ENCODE data around the gene PCDH10. TPM values are rescaled to one million over a fixed set of nuclear protein-coding genes. Genes with fewer than 3 reads are reported as not detected.

The PCDH10 gene
- total and polyA plus RNA-seq, 2 donors (not counting 3 experiments of a cell fraction or from before 2014, with no cell fraction given): 56.5 to 91.0 TPM

GRCh38 chr4:133151691-133152329, 2.7 kb downstream of the PCDH10 start:
- peak; percentile 73 for DNase-seq (ENCODE audit: low read depth, low spot score)
- POLR2A ChIA-PET: no interaction called here
- CTCF ChIA-PET: interaction anchor here (0.6 to 3.8 kb wide), 9 partner anchors 9 to 1755 kb away, joined by 3 to 43 read pairs (median 4); no protein-coding TSS in a partner anchor
- peak; percentile 57 for FAIRE-seq
- peak overlapping the region; percentile 40 for H3K27ac ChIP-seq (ENCODE audit: insufficient read depth, low read depth, low read length)
- no peaks in the 10 kb centered on the region for H3K27me3 ChIP-seq (ENCODE audit: control insufficient read depth in 2 of 2, insufficient read depth in 2 of 2, low read length in 2 of 2)
- H4K20me1 ChIP-seq (replicated peaks; ENCODE audit: control insufficient read depth, extremely low read depth, insufficient read depth, low read length): no peaks in the 10 kb centered on the region
- H3K4me3 ChIP-seq (replicated peaks in 1 of 3; ENCODE audit: insufficient read depth in 1 of 3, low read depth in 1 of 3, low read length in 3 of 3): peak overlapping the region; percentile 56 to 90 (median 67)
- H3K9ac ChIP-seq (replicated peaks; ENCODE audit: extremely low read depth, insufficient read depth, low read length): peak overlapping the region; percentile 57
- peak overlapping the region; percentile 97 for H3K4me2 ChIP-seq (ENCODE audit: insufficient read depth, low read length)
- H3K79me2 ChIP-seq (ENCODE audit: control insufficient read depth, insufficient read depth, low read length): peaks cover 54% of the 10 kb centered on the region
- peaks cover 0 to 3% of the 10 kb centered on the region in 2 experiments for H3K36me3 ChIP-seq (ENCODE audit: control insufficient read depth in 2 of 2, extremely low read depth in 1 of 2, insufficient read depth in 2 of 2, low read length in 2 of 2)
- intact Hi-C loops (cut with micrococcal nuclease) (loop anchor here (10.0 kb wide), 1 partner anchor 1473 kb away; no protein-coding TSS in a partner anchor), dilution Hi-C loops (cut with MboI; ENCODE audit: extremely low pct_ligation_motif_present, low sequenced_read_pairs) (no loop called here)
- no TSS peak for BruUV-seq (replicated peaks)
- H3K4me1 ChIP-seq (ENCODE audit: control insufficient read depth, extremely low read depth, insufficient read depth, low read length): peaks cover 36% of the 10 kb centered on the region
- H3K9me1 ChIP-seq (replicated peaks; ENCODE audit: control insufficient read depth, extremely low read depth, insufficient read depth, low read length): no peaks in the 10 kb centered on the region
- TF ChIP-seq, protein P1, sequence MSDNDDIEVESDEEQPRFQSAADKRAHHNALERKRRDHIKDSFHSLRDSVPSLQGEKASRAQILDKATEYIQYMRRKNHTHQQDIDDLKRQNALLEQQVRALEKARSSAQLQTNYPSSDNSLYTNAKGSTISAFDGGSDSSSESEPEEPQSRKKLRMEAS (IDR thresholded peaks at IDR 0.05; ENCODE audit: insufficient read depth, insufficient read length): no peak
- TF ChIP-seq, protein P2, sequence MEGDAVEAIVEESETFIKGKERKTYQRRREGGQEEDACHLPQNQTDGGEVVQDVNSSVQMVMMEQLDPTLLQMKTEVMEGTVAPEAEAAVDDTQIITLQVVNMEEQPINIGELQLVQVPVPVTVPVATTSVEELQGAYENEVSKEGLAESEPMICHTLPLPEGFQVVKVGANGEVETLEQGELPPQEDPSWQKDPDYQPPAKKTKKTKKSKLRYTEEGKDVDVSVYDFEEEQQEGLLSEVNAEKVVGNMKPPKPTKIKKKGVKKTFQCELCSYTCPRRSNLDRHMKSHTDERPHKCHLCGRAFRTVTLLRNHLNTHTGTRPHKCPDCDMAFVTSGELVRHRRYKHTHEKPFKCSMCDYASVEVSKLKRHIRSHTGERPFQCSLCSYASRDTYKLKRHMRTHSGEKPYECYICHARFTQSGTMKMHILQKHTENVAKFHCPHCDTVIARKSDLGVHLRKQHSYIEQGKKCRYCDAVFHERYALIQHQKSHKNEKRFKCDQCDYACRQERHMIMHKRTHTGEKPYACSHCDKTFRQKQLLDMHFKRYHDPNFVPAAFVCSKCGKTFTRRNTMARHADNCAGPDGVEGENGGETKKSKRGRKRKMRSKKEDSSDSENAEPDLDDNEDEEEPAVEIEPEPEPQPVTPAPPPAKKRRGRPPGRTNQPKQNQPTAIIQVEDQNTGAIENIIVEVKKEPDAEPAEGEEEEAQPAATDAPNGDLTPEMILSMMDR (IDR thresholded peaks at IDR 0.05; ENCODE audit: extremely low read depth in 1 of 2, insufficient read depth in 1 of 2, low read depth in 1 of 2, low read length in 2 of 2): peak; percentile 53 to 81
- no peak for TF ChIP-seq EZH2 (IDR thresholded peaks at IDR 0.05; ENCODE audit: borderline replicate concordance, low read depth, low read length, severe bottlenecking)
- no peaks in the 10 kb centered on the region for H3K9me3 ChIP-seq (replicated peaks; ENCODE audit: control insufficient read depth, insufficient read depth, low read length)
- H2AFZ ChIP-seq (ENCODE audit: low read depth, low read length): peak overlapping the region; percentile 86

All from endothelial cell of umbilical vein (primary cell).